ENCODE data around the gene CEACAM4. TPM values are rescaled to one million over a fixed set of nuclear protein-coding genes. Genes with fewer than 3 reads are reported as not detected.

The CEACAM4 gene
- total and polyA plus RNA-seq, 2 of the 4 experiments (the other 2 are of a cell fraction), result not detected

DNA sequence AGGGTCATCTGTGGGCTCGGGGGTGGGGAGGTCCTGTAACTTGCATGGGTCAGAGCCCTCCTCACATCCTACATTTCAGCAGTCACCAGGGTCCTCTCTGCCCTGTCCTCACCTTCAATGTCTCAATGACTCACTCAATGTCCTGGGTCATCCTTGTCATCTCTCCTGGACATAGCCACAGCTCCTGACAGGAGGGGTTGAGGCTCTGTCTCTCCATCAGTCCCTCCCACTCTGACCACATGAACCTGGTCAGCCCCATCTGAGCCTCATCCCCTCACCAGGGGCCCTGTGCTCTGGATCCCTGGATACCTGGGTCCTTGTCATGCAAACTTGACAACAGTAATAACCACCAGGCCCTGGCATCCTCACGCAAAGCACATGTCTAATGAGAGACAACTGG, 37.5 kb downstream of the CEACAM4 start:
- H3K14ac ChIP-seq (replicated peaks; ENCODE audit: low read depth, low read length), result no peak overlapping the region
- no peak overlapping the region for H2AK5ac ChIP-seq (ENCODE audit: low read depth, low read length)
- no TSS peak for BruUV-seq (replicated peaks)
- no peaks in the 10 kb centered on the region for H3K4me1 ChIP-seq (ENCODE audit: control insufficient read depth, insufficient read depth, low read length)
- no peak for TF ChIP-seq MAZ (IDR thresholded peaks at IDR 0.05; ENCODE audit: borderline replicate concordance, low read depth, low read length)
- ChIA-PET POLR2A (ENCODE audit: unreplicated experiment) (no interaction called here), CTCF (no interaction called here)
- H3K9me1 ChIP-seq (ENCODE audit: insufficient read depth, low read length), result no peaks in the 10 kb centered on the region
- H3K18ac ChIP-seq (ENCODE audit: low read depth, low read length), result no peak overlapping the region
- no peak overlapping the region for H2AFZ ChIP-seq (replicated peaks; ENCODE audit: low read length, poor library complexity)
- H3K79me1 ChIP-seq (ENCODE audit: low read depth in 1 of 2, low read length in 2 of 2), result no peaks in the 10 kb centered on the region
- no peak for DNase-seq
- H2BK120ac ChIP-seq (ENCODE audit: low read depth, low read length), result no peak overlapping the region
- no peak overlapping the region for H3K56ac ChIP-seq (ENCODE audit: extremely low read depth, insufficient read depth, low read length)
- no peak overlapping the region for H3K27ac ChIP-seq (ENCODE audit: insufficient read depth, low read length)
- H4K20me1 ChIP-seq (ENCODE audit: insufficient read depth, low read length), result no peaks in the 10 kb centered on the region; the same call in 1 of the 2 replicates
- in situ Hi-C loops (cut with MboI; ENCODE audit: low sequenced_read_pairs) (no loop called here), dilution Hi-C loops (cut with HindIII; ENCODE audit: low sequenced_read_pairs, unreplicated experiment) (no loop called here), intact Hi-C loops (cut with micrococcal nuclease) (no loop called here)
- no peak overlapping the region for H3K4ac ChIP-seq (ENCODE audit: low read depth, low read length)
- H3K23ac ChIP-seq (ENCODE audit: low read depth, low read length), result no peak overlapping the region
- no peak overlapping the region for H2BK20ac ChIP-seq (ENCODE audit: low read depth, low read length)
- no peaks in the 10 kb centered on the region for H3K36me3 ChIP-seq (ENCODE audit: control insufficient read depth, insufficient read depth, low read length)
- H4K5ac ChIP-seq (ENCODE audit: low read depth, low read length), result no peak overlapping the region
- H2BK15ac ChIP-seq (ENCODE audit: low read depth, low read length), result no peak overlapping the region
- H3K9ac ChIP-seq (ENCODE audit: low read depth, low read length), result no peak overlapping the region
- H2BK5ac ChIP-seq (ENCODE audit: low read depth, low read length, poor library complexity, severe bottlenecking), result no peak overlapping the region
- H3K9me3 ChIP-seq (ENCODE audit: control insufficient read depth, insufficient read depth, low read length), result no peaks in the 10 kb centered on the region
- no peak overlapping the region for H3K4me3 ChIP-seq (ENCODE audit: insufficient read depth, low read depth, low read length)
- no peaks in the 10 kb centered on the region for H3K27me3 ChIP-seq (ENCODE audit: control insufficient read depth, insufficient read depth, low read length)
- no peak overlapping the region for H3K4me2 ChIP-seq (ENCODE audit: low read depth, low read length)
- ATAC-seq (ENCODE audit: low read depth), result no peak
- no CpG with 5 or more reads among the region's 2 CpGs for WGBS, 2 experiments (ENCODE audit: extremely low coverage in 2 of 2, insufficient read length in 1 of 2)
- H4K8ac ChIP-seq (ENCODE audit: low read depth in 2 of 2, low read length in 2 of 2), result no peak overlapping the region
- H4K91ac ChIP-seq (ENCODE audit: insufficient read depth, low read depth, low read length), result no peak overlapping the region
- no peak overlapping the region for H2AK9ac ChIP-seq (replicated peaks; ENCODE audit: low read depth, low read length, poor library complexity)
